GM19467 (cell line): ENCODE data around the gene ASB9.
"Not testable (repeated sequence)": the region's sequence is repeated elsewhere in the genome, so short reads cannot be mapped to it uniquely, and the experiment has no call there.

ENCODE experiments used
- ATAC-seq: cut with Tn5 transposase; IDR thresholded peaks from one replicate; pipeline ENCODE4 v1.9.1; 2021; ENCODE audit warnings: mild to moderate bottlenecking, moderate library complexity; ENCODE audit not compliant: unreplicated experiment

Gene ASB9, protein sequence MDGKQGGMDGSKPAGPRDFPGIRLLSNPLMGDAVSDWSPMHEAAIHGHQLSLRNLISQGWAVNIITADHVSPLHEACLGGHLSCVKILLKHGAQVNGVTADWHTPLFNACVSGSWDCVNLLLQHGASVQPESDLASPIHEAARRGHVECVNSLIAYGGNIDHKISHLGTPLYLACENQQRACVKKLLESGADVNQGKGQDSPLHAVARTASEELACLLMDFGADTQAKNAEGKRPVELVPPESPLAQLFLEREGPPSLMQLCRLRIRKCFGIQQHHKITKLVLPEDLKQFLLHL

DNA sequence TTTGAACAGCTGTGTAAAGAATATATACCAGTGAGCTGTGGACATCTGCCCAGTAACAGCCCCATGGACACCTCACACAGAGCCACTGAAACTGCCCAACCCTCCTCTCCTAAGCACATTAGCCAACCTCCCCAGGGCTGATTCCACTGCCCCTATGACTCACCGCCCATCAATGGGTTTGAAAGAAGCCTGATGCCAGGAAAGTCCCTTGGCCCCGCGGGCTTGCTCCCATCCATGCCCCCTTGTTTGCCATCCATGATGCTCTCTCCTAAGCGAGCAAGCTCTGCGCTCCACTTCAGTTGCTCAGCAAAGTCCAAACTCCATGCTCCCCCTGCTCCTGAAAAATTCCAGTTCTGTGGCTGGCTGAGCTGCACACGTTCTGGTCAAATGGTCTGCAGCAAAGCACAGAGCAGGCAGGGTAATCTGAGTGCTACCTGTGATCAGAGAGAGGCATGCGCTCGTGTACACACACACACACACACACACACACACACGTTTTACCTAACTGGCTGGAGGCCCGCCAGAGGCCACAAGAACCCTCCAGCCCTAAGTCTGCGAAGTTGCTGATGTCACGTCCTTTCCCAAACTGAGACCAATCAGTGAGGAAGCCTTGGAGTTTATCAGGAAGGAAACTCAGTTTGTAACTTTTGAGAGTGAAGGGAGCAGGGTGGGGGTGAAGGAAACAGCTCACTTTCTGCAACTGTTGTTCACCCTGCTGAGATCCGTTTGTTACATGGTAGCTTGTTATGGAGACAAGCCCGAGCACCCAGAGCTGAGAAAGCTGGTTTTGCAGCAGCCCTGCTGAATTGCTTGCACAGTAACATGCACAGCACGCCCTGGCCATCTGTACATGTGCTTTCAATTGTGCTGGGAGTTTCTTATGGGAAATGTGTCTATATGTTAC lies at the start of gene ASB9:
ASB9 (minus strand) TSS at position 466 of the 904 bp plus-strand sequence; CDS start at position 257, 209 bp downstream.
- ATAC-seq = no peak

DNA sequence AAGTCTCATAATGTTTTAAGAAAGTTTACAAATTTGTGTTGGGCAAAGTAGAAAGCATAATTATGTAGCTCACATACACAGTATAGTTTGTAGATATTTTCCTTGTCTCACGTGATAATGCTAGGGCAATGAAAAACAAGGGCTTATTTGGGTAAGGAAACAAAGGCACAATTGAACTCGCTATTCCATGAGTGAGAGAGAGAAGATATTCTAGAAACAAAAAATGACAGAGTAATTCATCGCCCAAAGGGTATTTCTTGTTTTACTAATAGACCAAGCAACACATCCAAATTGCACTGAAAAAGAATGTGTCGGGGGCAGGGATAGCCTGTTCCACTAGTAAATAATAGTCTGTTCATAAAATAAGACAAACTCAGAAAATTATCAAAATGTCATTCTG lies 49.2 kb upstream of the ASB9 start:
- no peak for ATAC-seq

DNA sequence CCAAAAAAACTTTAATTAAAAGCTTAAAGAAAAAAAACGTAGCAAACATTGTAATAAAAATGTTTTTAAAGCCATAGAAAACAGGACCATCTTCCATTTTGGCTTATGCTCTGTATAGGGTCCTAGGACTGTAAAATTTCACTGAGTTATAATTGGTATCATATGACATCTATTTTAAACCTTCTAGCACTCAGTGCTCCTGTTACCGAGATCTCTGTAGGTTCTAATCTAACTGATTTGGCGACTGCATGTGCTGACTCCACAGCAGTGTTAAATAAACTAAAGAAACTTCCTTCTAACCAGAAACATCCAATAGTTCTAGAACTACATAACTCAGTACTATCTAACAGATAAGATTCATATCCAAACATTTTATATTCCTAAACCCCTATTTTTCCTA lies 45.6 kb upstream of the ASB9 start, which contains the start of gene ASB11:
ASB11 (minus strand) TSS at position 132 of the 400 bp plus-strand sequence; CDS start at position 97, 35 bp downstream.
- ATAC-seq = no peak

DNA sequence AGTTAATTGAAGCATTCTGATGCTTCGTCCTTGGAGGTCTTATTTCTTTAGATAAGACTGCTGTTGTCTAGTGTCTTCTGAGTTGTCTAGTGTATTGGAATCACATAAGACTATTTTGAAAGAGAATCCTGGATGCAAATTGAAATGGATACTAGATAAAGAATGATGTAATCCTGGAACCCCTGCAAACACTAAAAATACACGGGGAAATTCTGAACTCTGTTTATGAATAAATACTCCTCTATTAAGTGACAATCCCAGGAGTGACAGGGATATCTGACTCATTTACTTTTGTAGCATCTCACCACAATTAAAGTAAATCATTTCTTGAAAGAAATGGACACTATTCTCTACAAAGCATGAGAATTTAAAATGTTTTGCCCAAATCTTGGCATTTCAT lies 44.6 kb upstream of the ASB9 start:
- ATAC-seq = no peak

DNA sequence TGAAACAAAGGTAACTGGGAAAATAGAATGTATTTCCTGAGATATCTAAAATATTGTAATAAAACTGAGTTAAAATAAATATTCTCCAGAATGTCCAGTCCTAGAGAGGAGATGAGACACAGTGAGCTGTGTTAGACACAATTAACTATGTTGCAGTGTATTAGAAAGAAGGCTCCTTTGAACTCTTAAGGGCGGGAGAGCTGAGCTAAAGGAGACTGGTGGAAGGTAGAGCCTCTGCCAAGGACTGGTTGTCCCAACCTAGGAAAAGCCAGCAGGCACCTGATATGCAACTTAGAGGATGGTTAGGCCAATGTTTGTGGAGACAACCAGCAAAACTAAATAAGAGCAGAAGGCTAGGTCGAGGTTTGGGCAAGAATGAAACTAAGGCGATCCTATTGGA lies 41.2 kb upstream of the ASB9 start:
- ATAC-seq = no peak

DNA sequence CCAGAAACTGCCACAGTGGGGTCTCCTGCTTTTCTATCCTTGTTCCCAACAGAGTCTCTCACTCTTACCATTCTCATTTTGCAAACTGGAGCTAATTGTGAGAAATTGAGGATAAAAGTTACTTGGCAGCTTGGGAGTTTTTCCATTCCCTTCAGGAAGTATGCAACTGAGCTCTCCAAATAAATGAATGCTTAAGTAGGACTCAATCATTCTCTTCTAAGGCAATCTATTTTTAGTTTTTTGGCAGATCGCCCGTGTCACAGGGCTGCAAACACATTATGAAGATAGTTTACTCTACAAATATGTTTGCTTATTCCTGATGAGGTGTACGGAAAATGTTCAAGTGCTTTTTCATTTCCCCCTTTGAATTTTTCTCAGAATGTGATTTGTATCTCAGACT lies 40.2 kb upstream of the ASB9 start:
- no peak for ATAC-seq

DNA sequence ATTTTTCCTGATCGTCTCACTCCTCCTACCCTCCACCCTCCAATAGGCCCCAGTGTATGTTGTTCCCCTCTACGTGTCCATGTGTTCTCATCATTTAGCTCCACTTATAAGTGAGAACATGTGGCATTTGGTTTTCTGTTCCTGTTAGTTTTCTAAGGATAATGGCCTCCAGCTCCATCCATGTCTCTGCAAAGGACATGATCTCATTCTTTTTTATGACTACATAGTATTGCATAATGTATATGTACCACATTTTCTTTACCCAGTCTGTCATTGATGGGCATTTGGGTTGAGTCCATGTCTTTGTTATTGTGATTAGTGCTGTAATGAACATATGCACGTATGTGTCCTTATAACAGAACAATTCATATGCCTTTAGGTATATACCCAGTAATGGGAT lies 36.0 kb upstream of the ASB9 start:
- not testable (repeated sequence) for ATAC-seq

DNA sequence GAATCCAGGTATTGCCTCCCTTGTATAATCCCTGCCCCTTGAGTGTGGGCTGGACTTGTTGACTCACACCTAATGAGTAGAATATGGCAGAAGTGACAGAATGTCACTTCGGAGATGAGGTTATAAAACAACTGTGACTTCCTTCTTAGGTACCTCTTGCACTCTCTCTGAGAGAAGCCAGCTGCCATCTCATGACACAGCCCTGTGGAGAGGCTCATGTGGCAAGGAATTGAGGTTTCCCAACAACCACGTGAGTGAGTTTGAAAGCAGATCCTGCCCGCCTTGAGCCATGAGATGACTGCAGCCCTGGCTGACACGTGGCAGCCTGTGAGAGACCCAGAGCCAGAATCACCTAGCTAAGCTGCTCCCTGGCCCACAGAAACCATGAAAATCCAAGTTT lies 32.0 kb upstream of the ASB9 start:
- no peak for ATAC-seq

DNA sequence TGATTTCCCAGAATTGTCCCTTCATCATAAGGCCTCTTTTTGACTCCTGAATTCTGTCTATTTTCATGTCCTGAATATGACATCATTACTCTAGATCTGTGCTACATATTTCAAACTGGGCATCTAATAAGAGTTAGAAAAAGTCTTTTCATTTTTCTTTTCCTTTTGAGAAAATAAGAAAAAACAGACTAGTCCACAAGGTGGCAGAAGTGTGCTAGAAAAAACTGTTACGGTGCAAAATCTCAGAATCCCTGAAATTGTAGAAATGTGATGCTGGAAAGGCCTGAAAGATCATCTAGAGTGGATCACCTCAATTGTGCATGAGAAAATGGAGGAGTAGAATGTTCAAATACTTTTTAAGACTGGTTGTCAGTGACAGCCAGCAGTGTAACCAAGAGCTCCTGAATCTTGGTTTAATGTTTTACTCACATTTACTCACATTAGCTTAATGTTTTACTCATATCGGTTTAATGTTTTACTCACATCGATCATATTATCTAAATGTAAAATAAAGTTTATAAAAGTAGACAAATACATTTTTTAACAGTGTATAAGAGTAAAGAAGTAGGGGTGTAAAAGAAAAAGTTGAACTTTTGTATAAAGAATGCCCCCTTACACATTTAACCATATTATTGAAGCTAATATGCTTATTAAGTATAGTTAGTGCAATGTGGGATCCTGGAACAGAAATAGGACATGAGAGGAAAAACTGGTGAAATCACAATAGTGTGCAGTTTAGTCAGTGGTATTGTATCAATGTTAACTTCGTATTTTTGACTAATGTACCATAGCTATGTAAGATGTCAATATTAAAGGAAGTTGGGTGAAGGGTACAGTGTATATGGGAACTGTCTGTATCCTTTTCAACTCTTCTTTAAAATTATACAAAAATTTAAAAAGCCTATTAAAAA lies 30.3 kb upstream of the ASB9 start:
- ATAC-seq = no peak

DNA sequence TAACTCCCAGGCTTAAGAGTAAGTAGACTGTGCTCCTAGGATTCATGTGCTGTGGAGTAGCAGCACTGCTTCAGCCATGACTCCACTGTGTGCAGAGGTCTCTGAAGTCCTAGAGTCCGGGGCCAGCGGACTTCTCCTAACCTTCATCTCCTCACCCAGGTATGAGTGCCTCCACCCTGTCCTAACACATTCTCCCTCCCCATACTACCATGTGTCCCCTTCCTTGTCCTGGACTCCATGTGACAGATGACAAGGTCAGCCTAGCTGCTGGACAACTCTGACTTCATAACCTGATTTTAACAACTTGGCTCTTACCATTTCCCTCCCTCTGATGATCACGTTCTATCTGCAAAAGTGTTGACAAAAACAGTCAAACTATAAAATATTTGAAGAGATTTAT lies 28.9 kb upstream of the ASB9 start:
- ATAC-seq = no peak

DNA sequence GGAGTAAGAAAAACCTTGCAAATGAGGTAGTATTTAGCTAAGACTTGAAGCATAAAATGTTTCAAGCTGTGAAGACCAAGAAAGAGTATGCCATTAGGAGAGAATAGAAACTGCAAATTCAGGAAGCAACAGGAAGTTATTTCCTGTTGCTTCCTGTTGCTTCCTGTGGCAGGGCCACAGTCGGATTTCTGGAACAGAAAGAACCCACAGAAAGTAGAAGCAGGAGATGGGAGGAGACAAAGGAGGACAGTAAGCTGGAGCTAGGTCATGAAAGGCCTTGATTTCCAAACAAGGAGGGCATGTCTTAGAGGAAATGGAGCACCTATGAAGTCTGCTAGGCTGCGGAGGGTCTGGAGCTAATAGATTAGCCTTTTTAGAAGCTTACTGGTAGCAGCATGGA lies 28.3 kb upstream of the ASB9 start:
- ATAC-seq = no peak

DNA sequence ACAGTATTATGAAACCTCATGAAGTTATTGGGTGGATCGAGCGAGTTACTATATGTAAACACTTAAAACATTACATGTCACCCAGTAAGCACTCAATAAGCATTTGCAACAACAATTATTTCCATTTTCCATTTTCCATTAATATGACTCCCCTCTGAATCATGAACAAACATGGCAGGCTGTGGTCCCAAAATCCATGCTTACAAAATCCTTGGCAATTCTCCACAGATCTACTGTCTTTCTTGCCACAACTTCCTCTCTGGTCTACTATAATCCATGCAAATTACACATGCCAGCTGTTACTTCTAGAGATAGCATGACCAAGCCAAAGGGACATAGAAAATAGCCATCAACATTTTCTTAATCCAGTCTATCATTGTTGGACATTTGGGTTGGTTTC lies 23.6 kb upstream of the ASB9 start:
- no peak for ATAC-seq

DNA sequence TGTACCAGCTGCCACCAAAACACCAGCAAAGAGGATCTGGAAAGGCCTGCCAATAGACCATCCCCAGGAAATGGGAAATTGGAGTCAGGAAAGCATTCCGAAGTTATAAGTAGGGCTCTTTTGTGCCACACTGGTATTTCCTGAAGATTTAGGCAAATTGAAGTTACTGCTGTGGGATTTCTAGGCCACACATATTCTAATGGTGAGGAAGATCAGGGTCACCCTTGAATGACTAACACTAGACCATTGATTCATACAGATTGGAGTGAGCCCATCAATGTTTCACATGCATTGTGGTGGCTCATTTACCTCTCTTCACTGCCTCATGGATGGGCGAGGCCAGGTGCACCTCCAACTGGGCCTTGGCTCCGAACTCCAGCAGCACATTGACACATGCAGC lies 23.0 kb upstream of the ASB9 start:
- ATAC-seq = no peak

DNA sequence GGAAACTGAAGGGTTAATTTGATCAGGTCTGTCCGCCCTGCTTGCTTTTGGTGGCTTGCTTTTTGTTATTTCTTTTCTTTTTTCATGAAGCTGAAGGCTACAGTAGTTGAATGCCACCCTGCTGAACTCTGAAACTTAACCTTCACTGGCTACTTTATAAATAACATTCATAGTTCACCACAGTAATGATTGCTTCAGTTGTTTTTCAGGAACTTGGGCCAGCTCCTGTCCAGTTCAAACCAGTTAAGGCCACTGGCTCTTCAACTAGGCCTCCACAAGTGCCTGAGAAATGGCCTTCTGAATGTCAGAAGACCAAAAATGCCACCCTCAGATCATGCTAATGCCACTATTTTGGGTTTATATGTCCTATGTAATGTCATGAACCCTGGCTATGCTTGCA lies 7.7 kb upstream of the ASB9 start:
- ATAC-seq = no peak

DNA sequence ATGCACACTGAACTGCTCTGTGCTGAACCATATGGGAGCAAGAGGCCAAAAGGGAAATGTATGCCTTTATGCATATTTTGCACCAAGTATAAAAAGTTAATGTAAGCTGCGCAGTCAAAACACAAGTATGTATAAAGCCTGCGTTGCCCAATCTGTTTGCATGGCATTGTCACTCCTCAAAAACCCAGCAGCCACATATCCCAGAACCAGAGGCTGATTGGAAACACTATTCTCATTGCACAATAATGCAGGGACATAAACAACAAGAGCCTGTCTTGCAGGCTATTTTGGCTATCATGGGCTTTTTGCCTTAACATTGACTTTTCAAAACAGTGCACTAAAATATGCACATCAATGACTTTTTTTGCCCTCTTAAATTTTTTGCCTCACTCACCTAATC lies 5.1 kb upstream of the ASB9 start:
- no peak for ATAC-seq

DNA sequence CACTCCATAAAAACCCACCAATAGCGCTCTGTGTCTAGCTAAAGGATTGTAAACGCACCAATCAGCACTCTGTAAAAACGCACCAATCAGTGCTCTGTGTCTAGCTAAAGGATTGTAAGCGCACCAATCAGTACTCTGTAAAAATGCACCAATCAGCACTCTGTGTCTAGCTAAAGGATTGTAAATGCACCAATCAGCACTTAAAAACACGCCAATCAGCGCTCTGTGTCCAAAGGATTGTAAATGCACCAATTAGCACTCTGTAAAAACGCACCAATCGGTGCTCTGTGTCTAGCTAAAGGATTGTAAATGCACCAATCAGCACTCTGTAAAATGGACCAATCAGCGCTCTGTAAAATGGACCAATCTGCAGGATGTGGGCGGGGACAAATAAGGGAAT lies 3.4 kb upstream of the ASB9 start:
- ATAC-seq = not testable (repeated sequence)

DNA sequence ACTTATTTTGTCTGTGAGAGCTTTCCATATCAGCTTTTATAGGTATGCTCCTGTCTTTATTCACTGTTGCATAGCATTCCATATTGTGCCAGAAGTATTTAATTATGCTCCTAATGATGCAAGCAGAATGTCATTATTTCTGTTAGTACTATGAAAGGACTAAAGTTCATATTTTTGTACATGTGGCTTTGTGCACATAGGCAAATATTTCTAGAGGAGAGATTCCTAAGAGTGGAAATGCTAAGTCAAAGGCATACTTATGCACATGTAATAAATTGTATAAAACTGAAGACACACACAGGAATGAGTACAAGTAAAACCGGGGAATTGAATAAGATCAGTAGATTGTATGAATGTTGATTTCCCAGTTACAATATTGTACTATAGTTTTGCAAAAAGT lies 1.9 kb upstream of the ASB9 start:
- ATAC-seq = no peak

DNA sequence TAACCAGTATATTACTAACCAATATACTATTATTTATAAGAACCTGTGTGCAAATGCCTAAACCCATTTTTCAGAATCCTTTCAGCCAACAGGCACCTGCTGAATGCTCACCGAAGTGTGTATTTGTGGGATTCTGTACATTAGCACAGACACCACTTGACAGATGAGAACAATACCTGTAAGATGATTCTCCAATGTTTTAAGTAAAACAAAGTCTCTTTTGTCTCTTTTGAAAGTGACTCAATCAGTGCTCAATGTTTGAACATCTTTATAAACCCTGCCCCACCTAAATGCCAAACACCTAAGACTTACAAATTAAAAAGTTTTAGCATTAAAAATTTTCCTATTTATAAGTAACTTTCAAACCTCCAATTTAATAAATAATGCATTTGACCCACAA lies 763 bp downstream of the ASB9 start:
- ATAC-seq = no peak

DNA sequence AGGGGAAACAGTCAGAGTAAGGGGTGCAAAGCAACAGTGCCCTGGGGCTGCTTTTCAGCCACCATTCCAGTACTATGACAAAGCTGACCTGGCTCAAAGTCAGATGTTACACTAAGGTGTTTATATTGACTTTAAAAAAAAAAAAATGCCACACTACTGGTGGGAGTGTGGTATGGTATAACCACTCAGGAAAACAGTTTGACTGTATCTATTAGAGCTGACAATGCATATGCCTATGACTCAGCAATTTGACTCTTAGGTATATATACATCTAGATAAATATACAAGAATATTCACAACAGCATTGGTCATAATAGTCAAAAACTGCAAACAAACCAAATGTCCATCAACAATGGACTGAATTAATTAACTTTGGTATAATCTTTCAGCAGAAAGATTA lies 15.0 kb downstream of the ASB9 start:
- ATAC-seq = no peak

DNA sequence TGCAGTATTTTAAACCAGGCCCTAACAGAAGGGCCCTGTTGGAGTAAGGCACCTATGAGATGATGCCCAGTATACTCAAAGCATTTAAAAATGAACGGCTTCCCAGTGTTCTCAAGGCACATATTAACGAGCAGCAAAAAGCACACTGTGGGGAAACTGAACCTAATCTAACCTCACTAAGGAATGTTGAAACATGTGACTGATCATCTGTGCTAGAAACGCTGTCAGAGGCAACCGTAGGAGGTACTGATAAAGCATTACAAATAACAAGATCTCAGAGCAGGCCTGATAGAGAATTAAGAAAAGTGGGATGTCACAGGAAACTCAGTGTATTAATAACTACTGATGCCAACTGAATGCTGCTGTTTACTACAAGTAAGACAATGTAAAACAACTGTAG lies 24.0 kb downstream of the ASB9 start:
- no peak for ATAC-seq

DNA sequence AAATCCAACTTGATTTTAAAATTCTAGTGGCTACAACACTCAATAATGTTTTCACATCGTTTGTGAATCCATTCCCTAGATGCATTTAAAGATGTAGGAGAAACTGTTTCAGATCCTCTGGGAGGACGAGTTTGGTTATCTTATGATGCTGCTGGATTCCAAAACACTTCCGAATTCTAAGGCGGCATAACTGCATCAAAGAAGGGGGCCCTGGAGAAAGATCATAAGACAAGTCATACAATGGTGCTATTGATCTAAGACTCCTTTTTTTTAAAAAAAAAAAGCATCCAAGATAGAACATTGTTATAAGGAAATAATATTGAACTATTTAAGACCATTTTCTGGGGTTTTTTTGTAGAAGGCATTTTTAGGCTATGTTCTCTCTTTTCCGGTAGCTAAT lies 25.5 kb downstream of the ASB9 start:
- ATAC-seq = no peak
